ENCODE measurements around the gene IL1B. TPM values are rescaled to one million over a fixed set of nuclear protein-coding genes. Genes with fewer than 3 reads are reported as not detected.

IL1B gene
- polyA plus RNA-seq, 1 donor, result 0.14 TPM

DNA sequence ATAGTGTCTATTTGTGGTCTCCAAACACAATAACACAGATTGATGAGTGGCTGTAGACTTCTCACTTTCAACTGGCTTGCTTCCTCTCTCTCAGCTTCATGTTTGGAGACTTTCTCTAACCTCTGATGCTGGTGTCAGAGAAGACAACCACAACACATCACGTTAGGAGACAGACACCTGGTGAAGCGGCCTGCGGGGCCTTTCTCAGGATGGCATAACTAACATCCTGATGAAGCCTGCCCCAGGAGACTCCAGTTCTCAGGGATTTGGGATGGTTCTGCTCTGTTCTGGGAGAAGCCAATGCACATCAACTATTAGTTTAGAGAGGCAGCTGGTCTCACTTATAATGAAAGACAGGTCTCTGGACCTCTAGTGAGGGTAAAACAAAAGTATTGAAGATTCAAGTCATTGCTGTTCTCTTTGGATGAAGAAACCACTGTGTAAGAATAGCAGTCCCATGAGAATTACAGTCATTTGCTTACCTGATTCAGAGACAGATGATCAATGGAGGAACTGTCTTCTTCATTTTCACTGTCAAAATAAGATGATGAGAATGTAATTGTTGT is 54.3 kb downstream of the IL1B start:
- no peak for DNase-seq (ENCODE audit: low read depth)

Other genes starting within 250 kb of the IL1B start
- 19.1 TPM for gene SLC20A1, start 190.8 kb downstream of the IL1B start, polyA plus RNA-seq (ENCODE audit: insufficient read length)
- 0.09 TPM for gene NT5DC4, start 115.8 kb downstream of the IL1B start, polyA plus RNA-seq (ENCODE audit: insufficient read length)
- 6.4 TPM for gene CKAP2L, start 72.2 kb downstream of the IL1B start, polyA plus RNA-seq (ENCODE audit: insufficient read length)
- not detected for gene IL1A, start 52.3 kb downstream of the IL1B start, polyA plus RNA-seq (ENCODE audit: insufficient read length)
- gene IL37, start 74.4 kb upstream of the IL1B start, polyA plus RNA-seq (ENCODE audit: insufficient read length), result not detected
- 0.14 TPM for gene IL36G, start 141.2 kb upstream of the IL1B start, polyA plus RNA-seq (ENCODE audit: insufficient read length)
- gene IL36A, start 168.7 kb upstream of the IL1B start, polyA plus RNA-seq (ENCODE audit: insufficient read length), result not detected
- gene IL36B, start 216.1 kb upstream of the IL1B start, polyA plus RNA-seq (ENCODE audit: insufficient read length), result not detected
- not detected for gene IL36RN, start 222.4 kb upstream of the IL1B start, polyA plus RNA-seq (ENCODE audit: insufficient read length)
- not detected for gene IL1F10, start 231.2 kb upstream of the IL1B start, polyA plus RNA-seq (ENCODE audit: insufficient read length)

All from forelimb muscle (tissue), 1 donor.